GM23248 (cell line): ENCODE measurements around the gene GALNT12. TPM values are rescaled to one million over a fixed set of nuclear protein-coding genes. Genes with fewer than 3 reads are reported as not detected.

Experiments
- DNase-seq: peaks from one replicate; pipeline ENCODE4 v3.0.0-alpha.2; 2015
- H2AFZ ChIP-seq: fragments of 200-600 bp; sonication (generic); 2 replicates; pipeline ENCODE4 v1.6.1; 2016; ENCODE audit warnings: antibody characterized with exemption
- H3F3A ChIP-seq: fragments of 200-600 bp; sonication (generic); 2 replicates; pipeline ENCODE4 v1.6.1; 2016; ENCODE audit warnings: mild to moderate bottlenecking, antibody characterized with exemption, mixed run types; ENCODE audit not compliant: insufficient read depth
- H3K27ac ChIP-seq: fragments of 200-600 bp; sonication (generic); 2 replicates; pipeline ENCODE4 v1.5.1; 2016; ENCODE audit warnings: mild to moderate bottlenecking
- H3K27me3 ChIP-seq: fragments of 200-600 bp; sonication (generic); replicated peaks from 2 replicates; pipeline ENCODE4 v1.6.1; 2016; ENCODE audit warnings: mild to moderate bottlenecking; ENCODE audit not compliant: insufficient read depth
- H3K36me3 ChIP-seq: fragments of 200-600 bp; sonication (generic); 2 replicates; pipeline ENCODE4 v1.6.1; 2016; ENCODE audit warnings: low read depth, mild to moderate bottlenecking
- H3K4me1 ChIP-seq: fragments of 200-600 bp; sonication (generic); 2 replicates; pipeline ENCODE4 v1.6.1; 2016; ENCODE audit warnings: mild to moderate bottlenecking; ENCODE audit not compliant: insufficient read depth
- H3K4me2 ChIP-seq: fragments of 200-600 bp; sonication (generic); one replicate; pipeline ENCODE4 v1.6.1; 2016; ENCODE audit warnings: mild to moderate bottlenecking; ENCODE audit not compliant: unreplicated experiment
- H3K4me3 ChIP-seq: fragments of 200-600 bp; sonication (generic); 2 replicates; pipeline ENCODE4 v1.5.1; 2016; ENCODE audit warnings: mild to moderate bottlenecking
- H3K79me2 ChIP-seq: fragments of 200-600 bp; sonication (generic); 2 replicates; pipeline ENCODE4 v1.6.1; 2016; ENCODE audit warnings: mild to moderate bottlenecking; ENCODE audit not compliant: insufficient read depth
- H3K9ac ChIP-seq: fragments of 200-600 bp; sonication (generic); 2 replicates; pipeline ENCODE4 v1.6.1; 2016; ENCODE audit warnings: mild to moderate bottlenecking
- H3K9me2 ChIP-seq: fragments of 200-600 bp; sonication (generic); 2 replicates; pipeline ENCODE4 v1.6.1; 2016; ENCODE audit warnings: mixed run types, mild to moderate bottlenecking, moderate library complexity; ENCODE audit not compliant: insufficient read depth
- H3K9me3 ChIP-seq: fragments of 200-600 bp; sonication (generic); one replicate; pipeline ENCODE4 v1.6.1; 2017; ENCODE audit warnings: low read depth
- H4K20me1 ChIP-seq: fragments of 200-600 bp; sonication (generic); 2 replicates; pipeline ENCODE4 v1.6.0; 2016; ENCODE audit not compliant: insufficient read depth
- EZH2 ChIP-seq: fragments of 200-600 bp; sonication (generic); IDR thresholded peaks from 2 replicates; pipeline ENCODE4 v1.6.1; 2018; ENCODE audit warnings: antibody characterized with exemption, mild to moderate bottlenecking; ENCODE audit not compliant: insufficient read depth, poor library complexity, severe bottlenecking
- EZH2phosphoT487 ChIP-seq: fragments of 200-600 bp; sonication (generic); IDR thresholded peaks from 2 replicates; pipeline ENCODE4 v1.6.1; 2018; ENCODE audit warnings: antibody characterized with exemption, moderate library complexity, mild to moderate bottlenecking, low read depth; ENCODE audit not compliant: insufficient read depth
- WGBS, 2 experiments: methylation state at CpG; one replicate each; pipeline ENCODE4 v1.1.6; 2015 to 2017; ENCODE audit warnings: low lambda C conversion rate in 2 of 2, low coverage in 1 of 2; ENCODE audit errors: missing lambda C conversion rate in 2 of 2; 5-methylcytosine and 5-hydroxymethylcytosine counted together
- in situ Hi-C: fragments of 300-500 bp; cut with MboI; formaldehyde crosslinking; loops from 2 replicates; pipeline ENCODE4 v1.15.0; 2020
- polyA plus RNA-seq: library from polyadenylated mRNA; unstranded; fragments of >200 nt; fragmentation: Nextera tagmentation; extraction: Ambion mirVana; gene quantifications from 2 replicates; pipeline ENCODE4 v1.2.1, GENCODE V29; 2016
- total RNA-seq: library from RNA; depleted of rRNA; stranded (reverse); fragments of >200 nt; shearing (Covaris generic); gene quantifications from 2 replicates; pipeline ENCODE4 v1.2.3, GENCODE V29; 2014

GALNT12 gene
- total and polyA plus RNA-seq, 2 experiments from 2014 or later, result 0.74 to 10.1 TPM

- DNase-seq, result no peak
- 79 to 82% methylated on average over 7 of the region's 7 CpGs for WGBS, 2 experiments
- Histone ChIP-seq H3K36me3 (no peaks in the 10 kb centered on the region), H3F3A (no peaks in the 10 kb centered on the region), H3K9me3 (no peaks in the 10 kb centered on the region), H3K4me1 (no peaks in the 10 kb centered on the region), H3K79me2 (no peaks in the 10 kb centered on the region), H3K9ac (no peak overlapping the region), H3K27me3 (no peaks in the 10 kb centered on the region), H3K4me3 (no peak overlapping the region), H2AFZ (no peak overlapping the region), H3K9me2 (no peaks in the 10 kb centered on the region), H4K20me1 (no peaks in the 10 kb centered on the region), H3K4me2 (no peak overlapping the region), H3K27ac (no peak overlapping the region)
- no peak for TF ChIP-seq EZH2phosphoT487
- TF ChIP-seq EZH2, result no peak
- in situ Hi-C loops, result no loop called here
Observed at GRCh38 chr9:98842510-98842909, 35.0 kb downstream of the GALNT12 start.

GRCh38 chr9:98846081-98846480 is 38.6 kb downstream of the GALNT12 start:
- peaks cover 8% of the 10 kb centered on the region for H3K4me1 ChIP-seq
- H3F3A ChIP-seq, result peaks cover 8% of the 10 kb centered on the region
- no peaks in the 10 kb centered on the region for H3K9me2 ChIP-seq
- no peak overlapping the region for H3K27ac ChIP-seq
- no peak overlapping the region for H3K4me2 ChIP-seq
- no peak overlapping the region for H2AFZ ChIP-seq
- no peak overlapping the region for H3K9ac ChIP-seq
- H3K79me2 ChIP-seq, result no peaks in the 10 kb centered on the region
- in situ Hi-C loops, result no loop called here
- no peaks in the 10 kb centered on the region for H4K20me1 ChIP-seq
- no peaks in the 10 kb centered on the region for H3K27me3 ChIP-seq
- H3K36me3 ChIP-seq, result no peaks in the 10 kb centered on the region
- 89 to 94% methylated on average over 5 of the region's 5 CpGs for WGBS, 2 experiments
- H3K9me3 ChIP-seq, result no peaks in the 10 kb centered on the region
- no peak for TF ChIP-seq EZH2phosphoT487
- TF ChIP-seq EZH2, result no peak
- no peak for DNase-seq
- H3K4me3 ChIP-seq, result no peak overlapping the region

GRCh38 chr9:98846879-98847278 is 39.4 kb downstream of the GALNT12 start:
- TF ChIP-seq EZH2 (no peak), EZH2phosphoT487 (no peak)
- H3F3A ChIP-seq, result peaks cover 8% of the 10 kb centered on the region
- in situ Hi-C loops, result no loop called here

GRCh38 chr9:98848450-98849149 is 41.1 kb downstream of the GALNT12 start:
- no peak overlapping the region; the same call in 1 of the 2 replicates for H3K27ac ChIP-seq
- DNase-seq, result peak; percentile 92

More at GRCh38 chr9:98846879-98847278, 39.4 kb downstream of the GALNT12 start:
- H4K20me1 ChIP-seq, result no peaks in the 10 kb centered on the region
- no peaks in the 10 kb centered on the region for H3K27me3 ChIP-seq
- no peak overlapping the region for H3K27ac ChIP-seq
- H2AFZ ChIP-seq, result no peak overlapping the region
- peak; percentile 17 for DNase-seq
- no peak overlapping the region for H3K9ac ChIP-seq
- no peak overlapping the region for H3K4me3 ChIP-seq
- H3K4me1 ChIP-seq, result peaks cover 8% of the 10 kb centered on the region
- no peaks in the 10 kb centered on the region for H3K9me3 ChIP-seq
- no peak overlapping the region for H3K4me2 ChIP-seq
- WGBS, 2 experiments, result 73 to 77% methylated on average over 2 of the region's 2 CpGs
- H3K9me2 ChIP-seq, result no peaks in the 10 kb centered on the region
- no peaks in the 10 kb centered on the region for H3K79me2 ChIP-seq
- no peaks in the 10 kb centered on the region for H3K36me3 ChIP-seq

GRCh38 chr9:98849563-98849962 is 42.1 kb downstream of the GALNT12 start:
- Histone ChIP-seq H3K27ac (no peak overlapping the region), H4K20me1 (no peaks in the 10 kb centered on the region), H3F3A (peaks cover 8% of the 10 kb centered on the region), H2AFZ (no peak overlapping the region), H3K9ac (no peak overlapping the region), H3K36me3 (no peaks in the 10 kb centered on the region), H3K4me1 (peaks cover 16% of the 10 kb centered on the region), H3K27me3 (no peaks in the 10 kb centered on the region), H3K9me3 (no peaks in the 10 kb centered on the region), H3K79me2 (no peaks in the 10 kb centered on the region), H3K9me2 (no peaks in the 10 kb centered on the region), H3K4me2 (no peak overlapping the region), H3K4me3 (no peak overlapping the region)
- WGBS, 2 experiments, result 97% methylated on average over 4 of the region's 4 CpGs
- TF ChIP-seq EZH2phosphoT487 (no peak), EZH2 (no peak)
- DNase-seq, result no peak
- in situ Hi-C loops, result no loop called here

More at GRCh38 chr9:98848450-98849149, 41.1 kb downstream of the GALNT12 start:
- in situ Hi-C loops, result no loop called here
- Histone ChIP-seq H4K20me1 (no peaks in the 10 kb centered on the region), H3K27me3 (no peaks in the 10 kb centered on the region), H3K4me1 (peaks cover 8% of the 10 kb centered on the region), H2AFZ (peak overlapping the region; percentile 88), H3K9ac (peak overlapping the region; percentile 66), H3K79me2 (no peaks in the 10 kb centered on the region), H3K4me3 (peak overlapping the region; percentile 69), H3K36me3 (no peaks in the 10 kb centered on the region), H3K9me2 (no peaks in the 10 kb centered on the region), H3K4me2 (peak overlapping the region; percentile 90), H3K9me3 (no peaks in the 10 kb centered on the region), H3F3A (peaks cover 8% of the 10 kb centered on the region)
- 4 to 5% methylated on average over 16 of the region's 16 CpGs for WGBS, 2 experiments
- no peak for TF ChIP-seq EZH2
